Spleen (tissue), 11 donors: ENCODE data around the gene PIP4K2C. TPM values are rescaled to one million over a fixed set of nuclear protein-coding genes. Genes with fewer than 3 reads are reported as not detected.
"Not testable (repeated sequence)": the region's sequence is repeated elsewhere in the genome, so short reads cannot be mapped to it uniquely, and the experiment has no call there.

Source experiments
- DNase-seq: peaks from one replicate; pipeline ENCODE4 v3.0.0-alpha.2; 2020
- H3K27ac ChIP-seq, 8 donors: fragments of 200-600 bp; sonication (generic) in 7 of 8; 1 replicate in 4 of 8; 2 replicates in 4 of 8; pipeline versions ENCODE4 v1.5.0 to v1.8.0; 2016 to 2021; ENCODE audit warnings: inconsistent platforms in 4 of 8, mild to moderate bottlenecking in 4 of 8, moderate library complexity in 1 of 8
- H3K27me3 ChIP-seq, 7 donors: fragments of 200-600 bp; sonication (generic) in 6 of 7; replicated peaks in 1 of 7; 1 replicate in 4 of 7; 2 replicates in 3 of 7; pipeline versions ENCODE4 v1.5.0 to v1.8.0; 2016 to 2021; ENCODE audit warnings: inconsistent platforms in 3 of 7, mild to moderate bottlenecking in 1 of 7
- H3K36me3 ChIP-seq, 6 donors: fragments of 200-600 bp; sonication (generic) in 5 of 6; 1 replicate in 4 of 6; 2 replicates in 2 of 6; pipeline versions ENCODE4 v1.5.0 to v1.8.0; 2016 to 2021; ENCODE audit warnings: inconsistent platforms in 2 of 6
- H3K4me1 ChIP-seq, 6 donors: fragments of 200-600 bp; sonication (generic) in 5 of 6; 1 replicate in 3 of 6; 2 replicates in 3 of 6; pipeline versions ENCODE4 v1.5.0 to v1.8.0; 2016 to 2021; ENCODE audit warnings: inconsistent platforms in 3 of 6
- H3K4me3 ChIP-seq, 8 donors: fragments of 200-600 bp; sonication (generic) in 7 of 8; 1 replicate in 4 of 8; 2 replicates in 4 of 8; pipeline versions ENCODE4 v1.5.0 to v1.8.0; 2016 to 2021; ENCODE audit warnings: inconsistent platforms in 4 of 8, mild to moderate bottlenecking in 4 of 8, moderate library complexity in 2 of 8
- H3K9me3 ChIP-seq, 8 donors: fragments of 200-600 bp; sonication (generic) in 7 of 8; 1 replicate in 4 of 8; 2 replicates in 4 of 8; pipeline versions ENCODE4 v1.5.0 to v1.8.0; 2016 to 2021; ENCODE audit warnings: inconsistent platforms in 4 of 8
- CTCF ChIP-seq, 11 experiments: fragments of 200-600 bp in 7 of 11; fragments of 450-650 bp in 4 of 11; sonication (generic) in 4 of 11; IDR thresholded peaks in 8 of 11; conservative IDR thresholded peaks in 3 of 11; 1 replicate in 7 of 11; 2 replicates in 4 of 11; pipeline versions ENCODE4 v1.4.0 to v1.8.0; 2016 to 2021; ENCODE audit warnings: antibody characterized with exemption in 11 of 11, inconsistent platforms in 4 of 11, mild to moderate bottlenecking in 1 of 11
- POLR2A ChIP-seq, 3 donors: fragments of 450-650 bp; IDR thresholded peaks; one replicate each; pipeline ENCODE4 v1.5.1; 2017; ENCODE audit warnings: antibody characterized with exemption in 3 of 3, mild to moderate bottlenecking in 1 of 3
- POLR2AphosphoS5 ChIP-seq, 3 donors: sonication (generic); formaldehyde crosslinking; IDR thresholded peaks; one replicate each; pipeline ENCODE4 v1.5.1; 2017; ENCODE audit warnings: antibody characterized with exemption in 3 of 3
- WGBS, 5 donors: extraction: QIAGEN DNeasy Blood & Tissue Kit in 3 of 5; methylation state at CpG; one replicate each; pipeline versions ENCODE4 v1.1.5 to v1.1.7; 2013 to 2018; 5-methylcytosine and 5-hydroxymethylcytosine counted together
- intact Hi-C: fragments of 100-400 bp; cut with DNase I; formaldehyde crosslinking; loops from one replicate; pipeline ENCODE4 v1.15.0; 2023; ENCODE audit warnings: low total_unique reads
- polyA plus RNA-seq, 3 donors: library from polyadenylated mRNA; stranded (reverse); fragments of 200-250 nt; gene quantifications; one replicate each; pipeline ENCODE4 v1.2.1, GENCODE V29; 2013
- total RNA-seq, 7 donors: library from RNA; depleted of rRNA in 3 of 7; stranded (reverse); fragments of >200 nt in 3 of 7; fragmentation: NEBNext Ultra II Directional in 4 of 7; extraction: Animal tissue kit (Norgen Biotek cat#: 25700) in 4 of 7; gene quantifications; one replicate each; pipeline versions ENCODE4 v1.1.0 to v1.2.1, GENCODE V29; 2016 to 2021
- donor health status: healthy with polysubstance abuse.
- donor health status: DM: no; HTN: no; CAD: no; lungs with moderate emphysema.
- donor health status: DM: no; HTN: no; CAD: no.
- donor health status: Bipolar disorder and iron deficiency.
- donor health status: healthy.
- donor health status: DM: no; HTN: no; CAD: no.
- donor health status: DM: yes; HTN: yes; CAD: no.

Gene PIP4K2C
- total and polyA plus RNA-seq, 10 donors: 5.7 to 20.9 (median 16.9) TPM

- DNase-seq: no peak
- TF ChIP-seq CTCF (IDR thresholded peaks at IDR 0.05 in 8 of 11, conservative IDR thresholded peaks at IDR 0.05 in 3 of 11): no peak
- no peak for TF ChIP-seq POLR2AphosphoS5 (IDR thresholded peaks at IDR 0.05)
- WGBS, 5 donors: 47 to 56% (median 51%) methylated on average over 11 of the region's 11 CpGs
- Histone ChIP-seq H3K4me1 (peaks cover 20 to 59% (median 46%) of the 10 kb centered on the region in 6 donors), H3K27ac (no peak overlapping the region), H3K27me3 (peaks cover 7 to 100% (median 42%) of the 10 kb centered on the region in 7 donors), H3K36me3 (peaks cover 0 to 16% (median 0%) of the 10 kb centered on the region in 6 donors), H3K9me3 (no peaks in the 10 kb centered on the region), H3K4me3 (no peak overlapping the region)
- intact Hi-C loops: no loop called here
These were observed 26.9 kb downstream of the PIP4K2C start for GRCh38 chr12:57617942-57618341.

- H3K9me3 ChIP-seq, H3K4me3 ChIP-seq, intact Hi-C loops, DNase-seq, H3K27ac ChIP-seq: not testable (repeated sequence)
- 84 to 94% (median 90%) methylated on average over 6 of the region's 6 CpGs for WGBS, 5 donors
- H3K36me3 ChIP-seq: peaks cover 0 to 16% (median 0%) of the 10 kb centered on the region in 6 donors
- peaks cover 20 to 54% (median 44%) of the 10 kb centered on the region in 6 donors for H3K4me1 ChIP-seq
- H3K27me3 ChIP-seq: peaks cover 7 to 100% (median 47%) of the 10 kb centered on the region in 7 donors
These were observed 27.4 kb downstream of the PIP4K2C start for GRCh38 chr12:57618431-57618830.

GRCh38 chr12:57618966-57619433 lies 28.0 kb downstream of the PIP4K2C start:
- intact Hi-C loops: no loop called here
- no peak for DNase-seq
- Histone ChIP-seq H3K4me3 (peak overlapping the region in 1 of 8 donors; percentile 36), H3K9me3 (no peaks in the 10 kb centered on the region), H3K27me3 (peaks cover 7 to 100% (median 51%) of the 10 kb centered on the region in 7 donors), H3K27ac (no peak overlapping the region), H3K36me3 (peaks cover 0 to 16% (median 0%) of the 10 kb centered on the region in 6 donors), H3K4me1 (peaks cover 20 to 48% (median 39%) of the 10 kb centered on the region in 6 donors)
- 45 to 50% (median 47%) methylated on average over 16 of the region's 16 CpGs for WGBS, 5 donors
- TF ChIP-seq POLR2A (IDR thresholded peaks at IDR 0.05) (no peak), CTCF (IDR thresholded peaks at IDR 0.05 in 8 of 11, conservative IDR thresholded peaks at IDR 0.05 in 3 of 11) (no peak), POLR2AphosphoS5 (IDR thresholded peaks at IDR 0.05) (no peak)

GRCh38 chr12:57619434-57620244 lies 28.6 kb downstream of the PIP4K2C start:
- intact Hi-C loops: loop anchor here (5.0 kb wide), 1 partner anchor 37 kb away; no protein-coding TSS in a partner anchor
- 11 to 36% (median 18%) methylated on average over 20 to 46 of the region's 46 CpGs for WGBS, 5 donors
- peaks cover 20 to 42% (median 32%) of the 10 kb centered on the region in 6 donors for H3K4me1 ChIP-seq
- TF ChIP-seq POLR2A (IDR thresholded peaks at IDR 0.05) (no peak), CTCF (IDR thresholded peaks at IDR 0.05 in 8 of 11, conservative IDR thresholded peaks at IDR 0.05 in 3 of 11) (no peak), POLR2AphosphoS5 (IDR thresholded peaks at IDR 0.05) (no peak)
- no peak for DNase-seq
- H3K27me3 ChIP-seq: peaks cover 7 to 100% (median 57%) of the 10 kb centered on the region in 7 donors
- peak overlapping the region in 2 of 8 donors; percentile 7 to 36 for H3K4me3 ChIP-seq
- peaks cover 0 to 16% (median 0%) of the 10 kb centered on the region in 6 donors for H3K36me3 ChIP-seq
- H3K27ac ChIP-seq: no peak overlapping the region
- H3K9me3 ChIP-seq: no peaks in the 10 kb centered on the region
